Measurements from ENCODE around the gene SELPLG. TPM values are rescaled to one million over a fixed set of nuclear protein-coding genes. Genes with fewer than 3 reads are reported as not detected.
A peak's percentile ranks its signal among the peaks of the same experiment; 100 is the strongest.

Gene SELPLG
- polyA plus RNA-seq, 1 donor from 2014 or later: 0.62 TPM

DNA sequence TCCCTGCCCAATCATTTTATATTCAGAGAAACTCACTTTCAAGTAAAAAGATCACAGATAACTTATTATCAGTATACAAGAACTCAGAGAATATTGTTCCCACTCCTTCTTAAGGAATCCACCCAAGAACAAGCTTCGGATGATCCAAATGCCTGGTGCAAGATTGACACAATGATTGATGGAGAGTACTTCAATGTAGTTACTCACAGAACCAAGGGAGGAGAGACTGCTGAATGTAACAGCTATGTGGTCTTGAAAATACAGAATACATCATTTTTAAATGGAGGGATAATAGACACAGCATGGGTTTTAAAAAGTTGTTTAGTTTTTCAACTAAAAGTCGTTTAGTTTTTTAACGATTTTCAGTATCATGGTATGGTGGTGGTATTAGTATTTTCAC lies 38.4 kb upstream of the SELPLG start:
- Histone ChIP-seq H3K27me3 (ENCODE audit: insufficient read depth, low read depth, low read length) (no peaks in the 10 kb centered on the region), H3K27ac (ENCODE audit: low read length) (no peak overlapping the region), H3K4me3 (ENCODE audit: low read length) (no peak overlapping the region), H3K36me3 (ENCODE audit: insufficient read depth, low read length) (no peaks in the 10 kb centered on the region), H2AFZ (ENCODE audit: low read depth, low read length) (no peak overlapping the region), H3K9me3 (ENCODE audit: low read length) (no peaks in the 10 kb centered on the region), H3K9ac (ENCODE audit: low read length) (no peak overlapping the region), H3K79me2 (replicated peaks; ENCODE audit: insufficient read depth, low read length) (peaks cover 4% of the 10 kb centered on the region), H3K4me2 (ENCODE audit: low read length) (no peak overlapping the region), H3F3A (ENCODE audit: insufficient read depth, low read length, poor library complexity, severe bottlenecking) (no peaks in the 10 kb centered on the region), H4K20me1 (ENCODE audit: insufficient read depth) (no peaks in the 10 kb centered on the region), H3K9me2 (ENCODE audit: insufficient read depth, low read length) (no peaks in the 10 kb centered on the region)
- TF ChIP-seq, protein P1, sequence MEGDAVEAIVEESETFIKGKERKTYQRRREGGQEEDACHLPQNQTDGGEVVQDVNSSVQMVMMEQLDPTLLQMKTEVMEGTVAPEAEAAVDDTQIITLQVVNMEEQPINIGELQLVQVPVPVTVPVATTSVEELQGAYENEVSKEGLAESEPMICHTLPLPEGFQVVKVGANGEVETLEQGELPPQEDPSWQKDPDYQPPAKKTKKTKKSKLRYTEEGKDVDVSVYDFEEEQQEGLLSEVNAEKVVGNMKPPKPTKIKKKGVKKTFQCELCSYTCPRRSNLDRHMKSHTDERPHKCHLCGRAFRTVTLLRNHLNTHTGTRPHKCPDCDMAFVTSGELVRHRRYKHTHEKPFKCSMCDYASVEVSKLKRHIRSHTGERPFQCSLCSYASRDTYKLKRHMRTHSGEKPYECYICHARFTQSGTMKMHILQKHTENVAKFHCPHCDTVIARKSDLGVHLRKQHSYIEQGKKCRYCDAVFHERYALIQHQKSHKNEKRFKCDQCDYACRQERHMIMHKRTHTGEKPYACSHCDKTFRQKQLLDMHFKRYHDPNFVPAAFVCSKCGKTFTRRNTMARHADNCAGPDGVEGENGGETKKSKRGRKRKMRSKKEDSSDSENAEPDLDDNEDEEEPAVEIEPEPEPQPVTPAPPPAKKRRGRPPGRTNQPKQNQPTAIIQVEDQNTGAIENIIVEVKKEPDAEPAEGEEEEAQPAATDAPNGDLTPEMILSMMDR (IDR thresholded peaks at IDR 0.05; ENCODE audit: poor library complexity, severe bottlenecking): no peak
- TF ChIP-seq TAF1 (IDR thresholded peaks at IDR 0.05; ENCODE audit: low read depth) (no peak), REST (IDR thresholded peaks at IDR 0.05; ENCODE audit: borderline replicate concordance) (no peak), EP300 (conservative IDR thresholded peaks at IDR 0.05; ENCODE audit: poor library complexity, severe bottlenecking) (peak; percentile 26), MXI1 (conservative IDR thresholded peaks at IDR 0.05; ENCODE audit: poor library complexity, severe bottlenecking) (no peak)

- TF ChIP-seq, protein P1 (IDR thresholded peaks at IDR 0.05; ENCODE audit: poor library complexity, severe bottlenecking): no peak
- TF ChIP-seq TAF1 (IDR thresholded peaks at IDR 0.05; ENCODE audit: low read depth) (no peak), POLR2AphosphoS5 (IDR thresholded peaks at IDR 0.05) (no peak), SMC3 (conservative IDR thresholded peaks at IDR 0.05; ENCODE audit: poor library complexity) (no peak), EZH2 (IDR thresholded peaks at IDR 0.05; ENCODE audit: borderline replicate concordance, insufficient read depth, low read length, poor library complexity, severe bottlenecking) (no peak), EP300 (conservative IDR thresholded peaks at IDR 0.05; ENCODE audit: poor library complexity, severe bottlenecking) (no peak), RAD21 (conservative IDR thresholded peaks at IDR 0.05) (no peak), MXI1 (conservative IDR thresholded peaks at IDR 0.05; ENCODE audit: poor library complexity, severe bottlenecking) (no peak), REST (IDR thresholded peaks at IDR 0.05; ENCODE audit: borderline replicate concordance) (no peak)
- Histone ChIP-seq H3K36me3 (ENCODE audit: insufficient read depth, low read length) (no peaks in the 10 kb centered on the region), H3K9ac (ENCODE audit: low read length) (no peak overlapping the region), H3F3A (ENCODE audit: insufficient read depth, low read length, poor library complexity, severe bottlenecking) (no peaks in the 10 kb centered on the region), H3K27me3 (ENCODE audit: insufficient read depth, low read depth, low read length) (no peaks in the 10 kb centered on the region), H3K9me3 (ENCODE audit: low read length) (no peaks in the 10 kb centered on the region), H3K4me3 (ENCODE audit: low read length) (no peak overlapping the region), H4K20me1 (ENCODE audit: insufficient read depth) (no peaks in the 10 kb centered on the region), H3K79me2 (replicated peaks; ENCODE audit: insufficient read depth, low read length) (peaks cover 4% of the 10 kb centered on the region), H3K27ac (ENCODE audit: low read length) (no peak overlapping the region), H3K9me2 (ENCODE audit: insufficient read depth, low read length) (no peaks in the 10 kb centered on the region), H2AFZ (ENCODE audit: low read depth, low read length) (no peak overlapping the region), H3K4me2 (ENCODE audit: low read length) (no peak overlapping the region)
These were observed 37.4 kb upstream of the SELPLG start for GRCh38 chr12:108671110-108671509.
